Endothelial cell (in vitro differentiated cells): Measurements from ENCODE around the gene CYTH4. TPM values are rescaled to one million over a fixed set of nuclear protein-coding genes. Genes with fewer than 3 reads are reported as not detected.

Experiments
- DNase-seq: peaks from one replicate; pipeline ENCODE4 v3.0.0; 2021; ENCODE audit warnings: low spot score
- H3K27ac Mint-ChIP-seq: one replicate; pipeline ENCODE4 v1.8.0; 2021; ENCODE audit warnings: mixed read lengths, inconsistent platforms; ENCODE audit not compliant: unreplicated experiment
- H3K27me3 Mint-ChIP-seq: one replicate; pipeline ENCODE4 v1.8.0; 2021; ENCODE audit warnings: mild to moderate bottlenecking, moderate library complexity, mixed read lengths, inconsistent platforms; ENCODE audit not compliant: unreplicated experiment
- H3K36me3 Mint-ChIP-seq: one replicate; pipeline ENCODE4 v1.8.0; 2021; ENCODE audit warnings: mild to moderate bottlenecking, low read depth, mixed read lengths, inconsistent platforms; ENCODE audit not compliant: unreplicated experiment
- H3K4me1 Mint-ChIP-seq: one replicate; pipeline ENCODE4 v1.8.0; 2021; ENCODE audit warnings: mild to moderate bottlenecking, mixed read lengths, inconsistent platforms; ENCODE audit not compliant: unreplicated experiment
- H3K4me3 Mint-ChIP-seq: one replicate; pipeline ENCODE4 v1.8.0; 2021; ENCODE audit warnings: mild to moderate bottlenecking, mixed read lengths, inconsistent platforms; ENCODE audit not compliant: unreplicated experiment
- H3K9me3 Mint-ChIP-seq: one replicate; pipeline ENCODE4 v1.8.0; 2021; ENCODE audit warnings: mixed read lengths, inconsistent platforms; ENCODE audit not compliant: unreplicated experiment
- CTCF ChIP-seq: fragments of 200-600 bp; sonication (generic); IDR thresholded peaks from one replicate; pipeline ENCODE4 v1.5.0; 2021; ENCODE audit warnings: antibody characterized with exemption; ENCODE audit not compliant: unreplicated experiment
- total RNA-seq: library from RNA; stranded (reverse); fragmentation: NEBNext Ultra II Directional; extraction: Animal tissue kit (Norgen Biotek cat#: 25700); gene quantifications from one replicate; pipeline ENCODE4 v1.2.1, GENCODE V29; 2021; ENCODE audit not compliant: unreplicated experiment

Gene CYTH4
- total RNA-seq, 1 donor from 2014 or later = 0.33 TPM

GRCh38 chr22:37258005-37258752 is 24.1 kb upstream of the CYTH4 start:
- peaks cover 9% of the 10 kb centered on the region for H3K27me3 Mint-ChIP-seq
- peaks cover 8% of the 10 kb centered on the region for H3K4me1 Mint-ChIP-seq
- H3K4me3 Mint-ChIP-seq = no peak overlapping the region
- no peaks in the 10 kb centered on the region for H3K9me3 Mint-ChIP-seq
- no peak overlapping the region for H3K27ac Mint-ChIP-seq
- no peak for DNase-seq
- no peaks in the 10 kb centered on the region for H3K36me3 Mint-ChIP-seq
- no peak for TF ChIP-seq CTCF

DNA sequence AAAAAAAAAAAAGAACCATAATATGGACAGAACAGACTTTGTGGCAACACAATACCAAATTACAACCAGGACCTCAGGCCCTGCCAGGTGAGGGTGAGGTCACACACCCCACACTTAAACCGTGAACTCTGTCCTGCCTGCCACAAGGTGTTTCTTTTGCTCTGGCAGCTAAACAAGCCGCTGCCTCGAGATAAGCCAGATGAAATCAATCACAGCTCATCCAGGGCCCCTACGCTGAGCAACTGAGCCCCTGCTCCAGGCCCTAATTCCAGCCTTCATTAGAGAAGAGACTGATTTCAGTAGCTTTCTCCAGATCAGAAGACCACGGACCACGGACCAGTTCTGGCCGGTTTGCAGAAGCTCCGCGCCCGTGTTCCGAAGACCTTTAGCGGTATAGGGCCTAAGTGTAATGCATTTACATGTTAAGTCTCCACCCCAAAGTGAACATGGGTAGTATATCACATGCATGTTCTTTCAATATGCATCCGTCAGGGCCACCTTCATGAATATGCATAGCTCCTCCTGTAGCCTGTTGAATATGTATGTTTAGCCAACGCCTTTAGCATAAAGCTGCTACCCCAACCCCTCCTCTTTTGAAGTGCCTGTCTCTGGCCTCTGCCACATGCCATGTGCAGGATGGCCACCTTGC is 23.4 kb upstream of the CYTH4 start:
- no peak for DNase-seq
- TF ChIP-seq CTCF = no peak
- H3K27ac Mint-ChIP-seq = no peak overlapping the region
- no peaks in the 10 kb centered on the region for H3K36me3 Mint-ChIP-seq
- H3K4me3 Mint-ChIP-seq = no peak overlapping the region
- peaks cover 9% of the 10 kb centered on the region for H3K27me3 Mint-ChIP-seq
- H3K4me1 Mint-ChIP-seq = peaks cover 8% of the 10 kb centered on the region
- H3K9me3 Mint-ChIP-seq = no peaks in the 10 kb centered on the region

GRCh38 chr22:37259540-37260029 is 22.7 kb upstream of the CYTH4 start:
- H3K4me1 Mint-ChIP-seq = peaks cover 8% of the 10 kb centered on the region
- H3K27me3 Mint-ChIP-seq = peaks cover 9% of the 10 kb centered on the region
- no peaks in the 10 kb centered on the region for H3K9me3 Mint-ChIP-seq
- peak; percentile 54 for DNase-seq
- no peak overlapping the region for H3K27ac Mint-ChIP-seq
- peak; percentile 27 for TF ChIP-seq CTCF
- H3K36me3 Mint-ChIP-seq = no peaks in the 10 kb centered on the region
- peak overlapping the region; percentile 69 for H3K4me3 Mint-ChIP-seq

DNA sequence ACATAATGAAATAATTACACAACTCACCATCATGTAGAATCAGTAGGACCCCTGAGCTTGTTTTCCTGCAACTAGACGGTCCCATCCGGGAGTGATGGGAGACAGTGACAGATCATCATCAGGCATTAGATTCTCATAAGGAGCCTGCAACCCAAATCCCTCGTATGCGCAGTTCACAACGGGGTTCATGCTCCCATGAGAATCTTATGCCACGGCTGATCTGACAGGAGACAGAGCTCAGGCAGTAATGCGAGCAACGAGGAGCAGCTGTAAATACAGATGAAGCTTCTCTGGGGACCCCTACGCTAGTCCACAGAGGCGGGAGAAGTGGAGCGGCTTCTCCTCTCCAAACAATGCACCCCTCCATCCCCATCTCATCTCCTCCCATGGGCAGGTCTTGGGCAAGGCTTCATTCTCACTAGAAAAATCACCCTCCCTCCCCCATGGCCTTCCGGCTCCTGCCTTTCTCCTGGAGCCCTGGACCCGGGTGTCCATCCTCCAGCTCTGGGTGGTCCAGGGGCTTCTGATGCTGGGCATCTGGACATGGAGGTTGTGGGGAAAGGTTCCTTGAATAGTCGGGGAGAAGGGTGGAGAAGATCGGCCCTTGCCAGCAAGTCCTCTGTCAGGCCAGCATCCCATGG is 22.0 kb upstream of the CYTH4 start:
- Mint-ChIP-seq H3K27ac (no peak overlapping the region), H3K4me1 (peaks cover 8% of the 10 kb centered on the region), H3K36me3 (no peaks in the 10 kb centered on the region), H3K4me3 (no peak overlapping the region), H3K9me3 (no peaks in the 10 kb centered on the region), H3K27me3 (peaks cover 9% of the 10 kb centered on the region)
- TF ChIP-seq CTCF = no peak
- no peak for DNase-seq

DNA sequence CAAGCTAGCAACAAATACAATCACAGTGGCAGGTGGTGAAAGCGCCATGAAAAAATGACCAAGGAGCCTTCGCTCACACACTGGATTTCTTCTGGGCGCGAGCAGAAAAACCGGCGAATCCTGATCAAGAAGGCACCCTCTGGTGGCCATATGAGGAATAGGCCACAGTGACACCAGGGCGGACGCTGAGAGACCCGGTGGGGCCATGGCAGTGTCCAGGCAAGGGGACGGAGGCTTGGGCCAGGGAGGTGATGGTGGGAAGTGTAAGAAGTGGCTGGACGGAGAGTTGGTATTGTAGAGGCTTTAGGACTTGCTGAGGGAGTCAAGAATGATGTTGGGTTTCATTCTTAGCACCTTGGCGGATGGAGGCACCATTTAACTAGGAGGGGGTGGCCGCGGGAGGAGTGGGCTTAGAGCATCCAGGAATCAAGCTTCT is 21.4 kb upstream of the CYTH4 start:
- TF ChIP-seq CTCF = peak; percentile 89
- Mint-ChIP-seq H3K27ac (no peak overlapping the region), H3K4me1 (peaks cover 8% of the 10 kb centered on the region), H3K4me3 (no peak overlapping the region), H3K9me3 (no peaks in the 10 kb centered on the region), H3K27me3 (peaks cover 9% of the 10 kb centered on the region), H3K36me3 (no peaks in the 10 kb centered on the region)
- DNase-seq = peak; percentile 67
